Left ventricle myocardium superior (tissue), 1 donor: ENCODE measurements around the gene MAP3K4. TPM values are rescaled to one million over a fixed set of nuclear protein-coding genes. Genes with fewer than 3 reads are reported as not detected.

Experiments used
- ATAC-seq: fragments of 200-7000 bp; cut with Tn5 transposase; one replicate; pipeline ENCODE4 v1.9.1; 2020; ENCODE audit warnings: mild to moderate bottlenecking, moderate library complexity
- DNase-seq: peaks from one replicate; pipeline ENCODE4 v3.0.0-alpha.2; 2020
- intact Hi-C: fragments of 100-400 bp; cut with micrococcal nuclease; formaldehyde crosslinking; loops from one replicate; pipeline ENCODE4 v1.11.0; 2022
- total RNA-seq: library from RNA; stranded (reverse); fragmentation: NEBNext Ultra II Directional; extraction: Animal tissue kit (Norgen Biotek cat#: 25700); gene quantifications from one replicate; pipeline ENCODE4 v1.2.1, GENCODE V29; 2021
- donor health status: DM: no; HTN: yes; CAD: no; lungs with severe emphysema.

The MAP3K4 gene
- total RNA-seq, 1 donor from 2014 or later: 43.6 TPM

DNA sequence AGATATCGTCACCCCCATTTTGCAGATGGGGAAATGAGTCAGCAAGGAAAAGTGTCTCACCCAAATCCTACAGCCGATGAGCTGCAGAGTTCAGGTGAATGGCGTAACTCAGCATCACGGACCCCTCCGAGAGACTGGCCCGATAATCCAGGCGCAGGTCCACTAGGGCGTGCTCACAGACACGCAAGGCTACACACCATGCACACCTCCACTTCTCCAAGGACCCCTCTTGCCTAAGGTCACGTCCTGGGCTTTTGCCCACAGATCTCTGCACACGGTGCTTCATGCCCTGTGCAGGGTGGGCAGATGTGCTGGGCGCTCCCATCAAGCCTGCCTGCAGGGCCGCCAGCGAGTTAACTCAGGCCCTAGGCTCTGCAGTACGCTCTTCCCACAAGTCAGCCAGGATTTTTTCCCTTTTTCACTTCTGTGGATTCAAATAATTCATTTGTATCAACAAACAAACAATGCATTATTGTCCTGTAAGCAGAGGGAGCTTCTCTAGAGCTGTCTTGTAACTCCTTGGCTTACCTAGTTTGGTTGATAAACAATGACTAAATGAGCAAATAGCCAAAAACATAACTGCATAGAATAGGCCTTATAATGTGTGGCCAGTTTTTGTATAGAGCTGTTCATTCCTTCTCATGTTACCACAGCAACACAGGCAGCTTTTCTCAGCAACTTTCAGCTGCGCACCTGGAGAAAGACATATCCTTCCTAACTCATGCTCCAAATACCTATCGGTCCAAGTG is 143.2 kb downstream of the MAP3K4 start:
- ATAC-seq (no peak), DNase-seq (no peak)
- intact Hi-C loops: no loop called here

DNA sequence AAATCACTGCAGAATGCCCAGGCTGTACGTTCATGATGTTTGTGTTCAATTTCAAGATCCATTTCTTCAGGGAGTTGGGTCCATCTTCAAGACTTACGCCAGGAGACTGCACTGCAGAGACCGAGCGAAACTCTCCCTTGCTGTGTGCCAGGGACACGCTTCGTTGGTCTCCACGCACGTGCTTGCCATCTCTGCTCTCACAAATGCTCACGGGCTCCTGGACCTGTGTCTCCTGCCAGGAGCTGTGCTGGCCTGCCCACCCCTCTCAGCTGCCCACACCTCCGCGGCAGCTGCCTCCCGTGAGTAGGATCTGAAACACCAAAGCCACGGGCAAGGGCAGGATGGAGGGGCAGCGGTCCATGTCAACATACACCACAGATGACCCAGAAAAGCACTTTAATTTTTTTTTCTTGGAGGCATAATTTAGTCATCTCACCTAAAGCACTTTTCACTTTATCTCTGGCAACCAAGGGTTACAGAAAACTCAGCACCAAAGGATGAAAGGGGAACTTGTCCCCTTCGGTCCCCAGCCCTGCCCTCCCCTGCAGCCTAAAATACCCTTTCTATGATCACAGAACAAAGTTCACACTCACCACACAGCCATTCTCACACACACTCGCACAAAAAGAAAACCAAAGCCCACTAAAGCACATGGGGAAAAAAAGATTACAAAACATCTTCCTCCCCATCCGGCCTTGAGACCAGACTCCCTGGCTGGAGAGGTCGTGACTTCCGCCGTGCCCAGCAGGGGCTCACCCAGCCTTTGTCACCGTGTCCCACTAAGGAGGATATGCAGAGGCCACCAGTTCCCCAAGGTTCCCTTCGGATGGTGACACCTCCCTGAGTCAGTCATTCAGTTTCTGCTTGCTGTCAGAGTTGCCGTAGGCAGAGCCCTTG is 144.4 kb downstream of the MAP3K4 start:
- no peak for DNase-seq
- ATAC-seq: no peak
- intact Hi-C loops: no loop called here

DNA sequence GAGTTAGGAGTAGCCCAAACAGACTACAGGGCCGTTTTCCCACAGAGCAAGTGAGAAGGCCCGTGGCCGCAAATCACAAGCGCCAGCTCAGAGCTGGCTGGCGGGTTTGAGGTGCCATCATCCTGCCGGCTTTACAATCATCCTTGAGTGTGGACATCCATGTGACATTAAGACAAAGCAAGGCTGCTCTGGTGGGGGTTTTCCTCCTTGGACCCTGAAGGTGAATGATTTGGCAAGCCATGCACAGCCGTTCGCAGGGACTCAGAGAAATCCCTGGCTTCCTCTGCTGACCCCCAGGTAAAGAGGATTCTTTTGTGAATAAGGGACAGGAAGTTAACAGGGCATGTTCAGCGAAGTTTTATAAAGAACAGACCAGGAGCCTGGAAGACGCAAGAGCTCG is 145.1 kb downstream of the MAP3K4 start:
- intact Hi-C loops: no loop called here
- no peak for ATAC-seq
- no peak for DNase-seq

DNA sequence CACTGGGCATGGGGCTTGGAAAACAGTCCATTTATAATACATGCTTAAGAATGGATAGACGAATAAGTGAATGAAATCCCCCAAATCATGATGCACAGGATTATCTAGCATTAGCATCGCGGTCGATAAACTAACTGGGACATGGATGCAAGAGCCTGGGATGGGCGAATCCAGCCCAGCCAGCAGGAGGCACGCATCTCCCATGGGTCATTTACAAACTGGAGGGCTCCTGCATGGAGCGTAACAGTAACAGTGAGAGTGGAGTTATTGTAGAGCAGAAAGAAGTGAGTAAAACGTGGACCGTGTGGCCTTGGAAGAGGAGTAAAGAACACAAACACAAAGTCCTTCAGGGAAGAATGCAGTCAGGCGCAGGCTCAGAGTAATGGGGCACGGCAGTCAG is 145.8 kb downstream of the MAP3K4 start:
- no peak for ATAC-seq
- DNase-seq: no peak
- intact Hi-C loops: no loop called here

DNA sequence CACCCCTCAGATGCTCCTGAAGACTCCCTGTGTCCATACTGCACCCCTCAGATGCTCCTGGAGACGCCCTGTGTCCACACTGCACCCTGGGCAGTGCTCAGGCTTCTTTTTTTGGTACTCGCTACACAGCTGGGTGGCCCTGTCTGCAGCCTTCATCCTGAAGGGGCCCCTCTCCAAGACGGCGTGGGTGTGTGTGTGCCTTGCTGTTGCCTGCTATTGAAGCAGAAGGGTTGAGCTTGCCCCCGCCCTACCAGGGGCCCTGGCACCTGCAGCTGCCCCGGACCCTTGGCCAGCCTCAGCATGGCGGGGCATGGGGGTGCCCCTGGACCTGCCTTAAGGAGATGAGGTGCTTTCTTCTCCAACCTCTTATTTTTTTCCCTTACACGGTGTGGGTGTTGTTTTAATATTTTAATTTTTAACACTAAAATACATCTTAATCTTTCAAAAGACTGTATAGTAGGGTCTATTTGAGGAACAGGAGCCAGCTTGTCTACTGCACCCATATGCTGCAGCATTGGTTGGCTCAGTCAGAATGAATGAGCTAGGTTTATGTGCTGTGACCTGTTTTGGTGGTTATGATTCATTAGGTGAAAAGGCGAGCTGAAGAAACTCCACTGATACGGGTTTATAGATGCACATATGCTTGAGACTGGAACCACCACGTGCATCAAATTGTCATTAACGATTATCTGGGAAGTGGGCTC is 146.4 kb downstream of the MAP3K4 start:
- ATAC-seq (no peak), DNase-seq (no peak)
- intact Hi-C loops: no loop called here

DNA sequence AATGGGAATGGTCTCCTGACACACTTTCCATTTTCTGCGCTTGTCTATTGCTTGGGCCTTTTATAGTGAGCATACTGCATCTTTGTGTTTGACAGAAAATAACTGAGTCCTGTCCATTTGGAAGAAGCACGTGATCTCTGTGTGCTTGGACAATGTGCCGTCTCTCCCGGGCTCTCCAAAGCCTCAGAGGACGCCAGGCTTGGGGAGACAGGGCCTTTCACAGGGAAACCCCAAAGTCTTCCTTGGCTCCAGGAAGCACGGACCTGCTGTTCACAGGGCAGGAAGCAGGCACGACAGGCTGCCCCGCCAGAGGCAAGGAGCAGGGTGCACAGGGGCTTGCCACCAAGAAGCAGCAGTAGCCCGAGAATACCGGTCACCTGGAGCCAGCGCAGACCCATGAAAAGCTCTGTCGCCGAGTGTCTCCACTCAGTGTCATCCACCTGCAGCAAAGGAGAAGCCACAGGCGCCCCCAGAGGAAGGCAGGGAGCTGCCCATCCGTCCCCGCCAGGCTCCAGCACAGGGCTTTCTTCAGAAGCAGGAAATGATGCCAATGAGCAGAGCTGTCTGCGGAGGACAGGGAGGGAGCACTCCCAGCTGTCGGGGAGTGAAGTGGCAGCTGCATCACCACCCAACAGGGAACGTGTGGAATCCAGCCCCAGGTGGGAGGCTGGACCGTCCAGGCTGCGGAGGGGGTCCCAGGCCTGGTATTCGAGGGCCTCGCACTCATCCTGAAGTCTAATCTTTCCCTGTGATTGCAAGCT is 147.2 kb downstream of the MAP3K4 start:
- ATAC-seq: no peak
- intact Hi-C loops: no loop called here
- DNase-seq: no peak

DNA sequence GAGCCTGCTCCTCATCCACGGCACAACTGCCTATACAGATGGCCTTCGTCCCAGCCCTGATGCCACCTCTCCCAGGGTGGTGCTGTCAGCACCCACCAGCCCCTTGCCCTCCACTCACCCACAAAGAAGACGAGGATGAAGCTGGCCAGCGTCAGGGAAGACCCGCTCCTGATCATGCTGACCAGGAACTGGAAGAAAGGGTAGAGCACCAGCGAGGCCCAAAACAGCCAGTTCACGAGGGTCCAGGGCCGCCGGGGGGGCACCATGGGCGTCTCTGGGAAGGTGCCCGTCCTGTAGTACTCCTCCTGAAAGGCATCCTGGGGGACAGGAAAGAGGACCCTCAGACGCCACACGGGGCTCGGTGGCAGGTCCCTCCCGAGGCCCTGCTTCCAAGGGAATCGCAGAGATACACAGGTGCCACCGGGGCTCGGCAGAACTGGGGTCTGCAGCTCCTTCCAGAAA is 147.8 kb downstream of the MAP3K4 start:
- intact Hi-C loops: no loop called here
- ATAC-seq (no peak), DNase-seq (no peak)

DNA sequence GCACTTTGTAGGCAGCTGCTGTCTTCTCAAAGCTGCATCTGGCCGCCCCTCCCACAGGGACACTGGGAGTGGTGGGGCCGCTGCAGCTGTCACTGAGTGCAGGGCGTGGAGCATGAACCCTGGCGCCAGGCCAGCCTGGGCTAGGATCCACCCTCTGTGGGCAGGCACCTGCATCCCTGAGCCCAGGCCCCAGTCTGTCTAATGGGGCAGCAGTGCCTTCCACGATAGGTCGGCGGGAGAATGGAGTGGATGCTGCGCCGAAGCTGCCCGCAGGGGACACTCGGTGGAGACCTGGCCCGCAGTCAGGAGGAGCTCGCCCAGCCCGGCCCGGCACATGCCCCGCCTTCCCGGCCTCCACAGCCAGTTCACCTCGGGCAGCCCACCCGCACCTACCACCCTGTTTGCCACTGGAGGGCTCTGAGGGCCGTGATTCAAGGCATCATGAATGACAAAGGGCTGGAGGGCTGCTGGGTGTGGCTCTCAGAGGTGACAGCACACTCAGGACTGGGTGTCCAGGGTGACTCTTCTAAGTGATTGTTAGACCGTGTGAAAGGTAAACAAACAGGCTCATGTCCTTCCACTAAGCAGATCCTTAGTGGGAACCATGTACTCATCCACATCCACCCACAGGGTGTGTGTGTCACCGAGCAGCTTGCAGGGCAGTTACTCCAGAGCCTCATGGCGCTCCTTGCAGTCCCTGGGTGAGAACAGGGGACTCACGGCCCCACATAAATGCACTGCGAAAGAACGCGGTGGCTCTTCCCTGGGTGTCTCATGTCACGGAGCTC is 148.4 kb downstream of the MAP3K4 start:
- ATAC-seq (peak; percentile 56), DNase-seq (peak; percentile 64)
- intact Hi-C loops: no loop called here

DNA sequence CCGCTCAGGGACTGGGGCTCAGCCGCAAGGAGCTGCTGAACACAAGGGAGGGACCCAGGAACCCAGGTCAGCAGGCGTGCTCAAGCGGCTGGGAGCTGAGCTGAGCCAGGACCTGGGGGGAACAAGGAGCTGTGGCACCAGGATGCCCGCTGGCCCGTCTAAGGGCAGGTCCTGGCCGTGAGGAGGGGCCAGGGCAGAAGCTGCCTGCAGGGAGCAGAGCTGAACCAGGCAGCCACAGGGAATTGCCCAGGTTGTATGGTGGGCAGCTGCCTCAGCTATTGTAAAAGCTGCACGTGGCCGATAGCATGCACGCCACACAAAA is 148.9 kb downstream of the MAP3K4 start:
- DNase-seq (no peak), ATAC-seq (no peak)
- intact Hi-C loops: no loop called here

DNA sequence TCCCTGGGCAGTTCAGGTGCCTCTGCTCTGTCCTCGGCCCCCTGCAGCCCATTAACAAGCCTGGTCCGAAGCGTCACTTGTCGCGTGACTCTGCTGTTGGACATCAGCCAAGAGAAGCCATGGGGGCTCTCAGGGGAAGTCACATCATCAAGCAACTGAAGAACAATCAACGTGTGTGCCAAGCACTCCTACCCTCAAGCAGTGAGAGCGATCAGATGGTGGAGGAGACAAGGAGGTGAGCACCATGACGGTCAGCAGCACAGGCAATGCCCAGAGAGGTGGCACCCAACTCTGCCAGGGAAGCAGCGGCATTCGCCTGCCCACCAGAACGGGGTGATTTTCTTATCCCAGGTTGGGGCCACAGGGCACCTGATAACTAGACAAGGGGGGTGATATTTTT is 149.6 kb downstream of the MAP3K4 start:
- DNase-seq: no peak
- ATAC-seq: no peak
- intact Hi-C loops: no loop called here

DNA sequence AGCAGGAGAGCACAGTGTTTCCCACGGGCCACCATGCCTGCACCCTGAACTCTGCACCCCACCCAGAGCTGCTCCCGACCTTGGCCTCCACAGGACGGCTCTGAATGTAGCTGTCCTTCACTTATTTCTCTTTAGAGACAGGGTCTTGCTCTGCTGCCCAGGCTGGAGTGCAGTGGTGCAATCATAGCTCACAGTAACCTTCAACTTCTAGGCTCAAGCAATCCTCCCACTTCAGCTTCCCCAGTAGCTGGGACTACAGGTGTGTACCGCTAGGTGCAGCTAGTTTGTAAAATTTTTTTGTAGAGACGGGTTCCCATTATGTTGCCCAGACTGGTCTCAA is 151.4 kb downstream of the MAP3K4 start:
- DNase-seq: no peak
- intact Hi-C loops: no loop called here
- no peak for ATAC-seq

DNA sequence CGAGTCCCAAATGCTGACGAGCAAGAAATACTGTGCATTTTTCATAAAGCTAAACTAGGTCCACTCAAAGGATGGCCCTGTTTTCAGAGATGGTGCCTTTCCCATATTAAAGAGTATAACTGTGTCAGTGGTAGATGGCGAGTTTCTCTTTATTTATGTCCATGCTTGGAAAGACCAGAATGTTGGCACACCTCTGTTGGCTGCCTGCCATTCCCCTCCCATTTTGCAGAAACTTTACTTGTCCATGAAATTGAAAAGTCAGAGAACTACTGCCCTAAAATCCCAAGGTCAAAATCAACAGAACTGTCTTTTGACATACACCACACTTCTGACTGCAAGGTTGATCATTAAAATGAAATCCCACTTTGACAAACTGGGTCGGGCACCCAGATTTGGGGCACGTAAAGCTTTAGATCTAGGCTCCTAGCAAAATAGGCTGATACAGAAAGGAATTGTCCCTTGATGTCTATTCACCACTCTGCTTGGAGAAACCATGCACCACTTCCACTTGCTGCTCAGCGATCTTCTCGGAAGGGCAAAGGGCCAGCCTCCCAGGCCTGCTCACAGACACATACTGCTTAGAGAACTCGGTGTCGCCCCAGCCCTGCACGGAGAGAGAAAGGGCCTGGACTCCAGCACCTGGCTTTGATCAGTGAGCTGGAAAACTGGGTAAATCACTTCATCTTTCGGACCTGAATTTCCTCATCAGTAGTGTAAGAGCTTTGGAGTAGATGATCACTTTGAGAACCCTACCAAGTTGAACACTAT is 152.3 kb downstream of the MAP3K4 start:
- no peak for DNase-seq
- ATAC-seq: no peak
- intact Hi-C loops: no loop called here

DNA sequence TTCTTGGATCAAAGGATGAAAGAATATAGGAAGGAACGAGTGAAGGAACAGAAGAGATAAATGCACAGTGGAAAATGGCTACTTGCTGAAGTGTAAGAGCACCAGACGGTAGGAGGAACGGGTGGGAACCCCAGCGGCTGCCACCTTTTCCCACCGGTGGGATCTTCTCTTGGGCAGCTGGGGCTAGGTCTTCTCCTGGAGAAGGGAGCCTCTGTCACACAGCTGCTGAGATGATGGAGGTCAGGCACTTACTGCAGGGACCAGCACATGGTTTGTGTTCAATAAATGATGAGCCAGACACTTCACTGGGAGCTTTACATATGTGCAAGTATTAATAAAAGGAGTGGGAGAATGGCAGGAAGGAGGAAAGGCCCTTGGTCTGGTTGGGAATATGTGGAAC is 158.6 kb downstream of the MAP3K4 start:
- intact Hi-C loops: no loop called here
- DNase-seq (no peak), ATAC-seq (no peak)

DNA sequence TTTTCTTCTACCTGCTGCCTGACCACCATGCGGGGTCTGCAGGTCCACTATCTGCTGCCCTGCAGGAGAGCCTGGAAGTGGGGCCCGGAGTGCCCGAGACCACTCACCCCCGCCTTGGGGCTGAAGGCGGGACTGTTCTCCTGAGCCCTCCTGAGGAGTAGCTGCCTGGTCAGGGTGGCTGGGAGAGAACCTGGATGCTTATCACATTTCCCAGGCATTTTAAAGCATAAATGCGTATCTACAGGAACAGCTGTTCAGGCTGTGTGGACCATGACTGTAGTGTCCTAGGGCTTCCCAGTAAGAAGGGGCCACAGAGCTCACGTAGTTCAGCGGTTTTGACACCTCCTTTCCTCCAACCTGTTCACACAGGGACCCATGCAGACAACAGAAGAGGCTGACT is 159.0 kb downstream of the MAP3K4 start:
- intact Hi-C loops: no loop called here
- no peak for ATAC-seq
- DNase-seq: no peak

DNA sequence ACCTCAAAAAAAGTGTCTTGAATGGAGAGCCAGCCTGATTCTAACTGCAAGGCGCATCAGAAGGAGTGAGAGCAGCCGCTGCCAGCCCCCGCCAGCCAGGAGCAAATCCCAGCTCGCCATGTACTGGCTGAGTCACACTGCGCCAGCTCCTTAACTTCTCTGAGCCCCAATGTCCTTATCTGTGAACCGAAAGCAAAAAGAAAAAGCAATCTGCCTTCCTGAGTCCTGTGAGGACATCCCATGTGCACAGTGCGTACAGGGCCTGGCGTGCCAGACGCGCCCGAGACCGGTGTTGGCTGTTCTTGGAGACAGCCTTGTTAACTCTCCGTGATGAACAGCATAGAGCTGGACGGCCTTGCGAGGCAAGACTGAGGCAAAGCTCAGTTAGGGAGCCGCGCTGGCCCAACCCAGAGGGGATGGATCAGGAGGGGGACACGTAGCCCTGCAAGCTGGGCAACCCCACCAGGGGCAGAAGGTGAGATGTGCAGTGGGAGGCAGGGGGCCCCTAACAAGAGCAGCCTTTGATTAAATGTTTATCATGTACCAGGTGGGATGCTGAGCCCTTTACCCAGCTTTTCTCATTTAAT is 159.6 kb downstream of the MAP3K4 start:
- no peak for DNase-seq
- intact Hi-C loops: no loop called here
- ATAC-seq: no peak

DNA sequence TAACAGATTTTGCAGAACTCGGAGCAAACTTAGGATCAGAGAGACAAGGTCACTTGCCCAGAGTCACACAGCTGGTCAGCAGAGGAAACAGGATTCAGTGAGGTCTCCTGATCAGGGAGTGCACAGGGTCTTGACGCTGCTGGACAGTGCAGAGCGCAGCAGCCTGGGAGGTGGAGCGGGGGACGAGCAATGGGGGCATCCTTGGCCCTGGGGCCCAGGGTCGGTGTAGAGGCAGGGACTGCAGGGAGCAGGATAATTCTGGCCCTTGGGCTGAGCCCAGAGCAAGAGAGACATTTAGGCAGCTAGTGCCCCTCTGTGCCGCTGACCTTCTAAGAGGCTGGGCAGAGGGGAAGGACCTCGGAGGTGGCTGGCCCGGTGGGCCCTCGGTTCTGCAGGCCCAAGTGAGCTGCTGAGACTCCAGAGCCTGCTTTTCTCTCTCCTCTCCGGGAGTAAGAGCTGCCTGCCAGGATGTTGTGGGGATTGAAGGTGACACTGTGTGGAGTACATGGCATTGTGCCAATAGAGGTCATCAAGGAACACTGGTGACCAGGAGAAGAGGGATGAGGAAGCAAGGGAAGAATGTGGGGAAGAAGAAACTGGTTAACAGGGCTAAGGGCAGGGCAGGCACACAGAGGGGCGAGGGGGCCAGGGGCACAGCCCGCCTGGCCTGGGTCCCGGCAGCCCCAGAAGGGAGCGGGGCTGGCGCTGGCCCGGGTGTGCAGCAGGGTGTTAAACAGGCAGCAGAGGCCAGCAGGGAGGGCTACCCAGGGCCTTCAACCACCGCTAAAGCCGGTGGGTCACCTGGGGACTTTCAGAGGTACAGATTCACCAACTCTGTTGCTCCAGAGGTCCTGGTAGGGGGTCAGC is 160.3 kb downstream of the MAP3K4 start:
- ATAC-seq: peak; percentile 75
- intact Hi-C loops: no loop called here
- no peak for DNase-seq

DNA sequence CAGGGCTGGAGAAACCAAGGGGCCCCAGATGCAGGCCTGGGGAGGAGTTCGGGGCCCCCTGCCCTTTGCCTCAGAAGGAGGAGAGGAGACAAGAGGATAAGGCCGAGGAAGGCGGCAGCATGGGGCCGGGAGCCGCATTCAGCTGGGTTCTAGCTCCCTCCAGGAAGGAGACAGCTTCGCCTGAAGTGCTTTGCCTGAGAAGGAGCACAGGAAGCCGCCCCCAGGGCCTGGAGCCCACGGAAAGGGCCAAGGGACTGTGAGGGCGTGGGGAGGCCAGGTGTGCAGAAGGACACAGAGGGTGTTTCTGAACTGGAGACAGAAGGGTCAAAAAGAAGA is 160.9 kb downstream of the MAP3K4 start:
- no peak for ATAC-seq
- intact Hi-C loops: no loop called here

More for the DNA sequence above, 160.9 kb downstream of the MAP3K4 start:
- DNase-seq: no peak
